HepG2 (cell line): ENCODE data around the gene QDPR. TPM values are rescaled to one million over a fixed set of nuclear protein-coding genes. Genes with fewer than 3 reads are reported as not detected.

Experiments
- ARHGAP35 ChIP-seq: sonication (generic); formaldehyde crosslinking; IDR thresholded peaks from 2 replicates; pipeline ENCODE4 v1.9.0; 2022; ENCODE audit warnings: mild to moderate bottlenecking, inconsistent platforms, moderate library complexity, missing genetic modification reagents, borderline replicate concordance
- EP300 ChIP-seq, 3 experiments: sonication (generic) in 1 of 3; formaldehyde crosslinking in 1 of 3; IDR thresholded peaks; 2 replicates each; pipeline versions ENCODE4 v1.5.1 to v1.6.1; 2011 to 2020; ENCODE audit warnings: low read depth in 2 of 3, low read length in 2 of 3, borderline replicate concordance in 1 of 3, improper control_type of control experiment in 1 of 3, mild to moderate bottlenecking in 1 of 3, missing genetic modification reagents in 1 of 3, moderate library complexity in 1 of 3
- FOXP1 ChIP-seq, 2 experiments: fragments of 450-650 bp in 1 of 2; IDR thresholded peaks; 2 replicates each; pipeline ENCODE4 v1.6.1; 2017 to 2018; ENCODE audit warnings: antibody characterized with exemption in 1 of 2
- GATAD2A ChIP-seq: IDR thresholded peaks from 2 replicates; pipeline ENCODE4 v1.6.1; 2016
- HMG20A ChIP-seq: IDR thresholded peaks from 2 replicates; pipeline ENCODE4 v1.6.1; 2016; ENCODE audit warnings: borderline replicate concordance
- HOXA7 ChIP-seq: sonication (generic); formaldehyde crosslinking; IDR thresholded peaks from 2 replicates; pipeline ENCODE4 v1.8.1; 2022; ENCODE audit warnings: mild to moderate bottlenecking, missing genetic modification reagents, moderate library complexity
- JARID2 ChIP-seq: sonication (generic); formaldehyde crosslinking; IDR thresholded peaks from 2 replicates; pipeline ENCODE4 v1.8.1; 2023; ENCODE audit warnings: missing genetic modification reagents, inconsistent platforms; ENCODE audit not compliant: insufficient replicate concordance
- KDM3A ChIP-seq: IDR thresholded peaks from 2 replicates; pipeline ENCODE4 v1.6.1; 2018; ENCODE audit warnings: low read depth, missing compliant biosample characterization
- MAFF ChIP-seq: IDR thresholded peaks from 2 replicates; pipeline ENCODE4 v1.6.1; 2011; ENCODE audit warnings: low read depth, low read length, improper control_type of control experiment
- SMYD3 ChIP-seq: sonication (generic); formaldehyde crosslinking; IDR thresholded peaks from 2 replicates; pipeline ENCODE4 v1.8.1; 2023; ENCODE audit warnings: mild to moderate bottlenecking, missing genetic modification reagents
- TCF7 ChIP-seq: sonication (generic); IDR thresholded peaks from 2 replicates; pipeline ENCODE4 v1.6.1; 2016; ENCODE audit warnings: antibody characterized with exemption, low read depth
- TMF1 ChIP-seq: sonication (generic); formaldehyde crosslinking; IDR thresholded peaks from 2 replicates; pipeline ENCODE4 v1.8.1; 2022; ENCODE audit warnings: low read depth, missing genetic modification reagents
- YY1 ChIP-seq: IDR thresholded peaks from 2 replicates; pipeline ENCODE4 v1.6.1; 2011; ENCODE audit warnings: low read length, low read depth, moderate library complexity, mild to moderate bottlenecking; ENCODE audit not compliant: insufficient read depth, insufficient replicate concordance
- ZNF143 ChIP-seq: sonication (generic); formaldehyde crosslinking; IDR thresholded peaks from 2 replicates; pipeline ENCODE4 v1.4.0; 2020; ENCODE audit warnings: missing genetic modification reagents
- ZNF230 ChIP-seq: sonication (generic); formaldehyde crosslinking; IDR thresholded peaks from 2 replicates; pipeline ENCODE4 v1.4.0; 2020; ENCODE audit warnings: mild to moderate bottlenecking, missing genetic modification reagents
- ZNF569 ChIP-seq: sonication (generic); formaldehyde crosslinking; IDR thresholded peaks from 2 replicates; pipeline ENCODE4 v1.5.0; 2020; ENCODE audit warnings: mild to moderate bottlenecking, missing genetic modification reagents, moderate library complexity, borderline replicate concordance
- ZSCAN31 ChIP-seq: sonication (generic); formaldehyde crosslinking; IDR thresholded peaks from 2 replicates; pipeline ENCODE4 v1.5.0; 2020; ENCODE audit warnings: low read depth, mild to moderate bottlenecking, missing genetic modification reagents
- polyA plus RNA-seq, 8 experiments: library from polyadenylated mRNA; depleted of rRNA in 3 of 8; stranded (reverse) in 7 of 8; unstranded in 1 of 8; fragments of >200 nt; fragmentation: Illumina TruSeq in 4 of 8; extraction: Trizol in 4 of 8; gene quantifications; 2 replicates each; pipeline versions ENCODE4 v1.2.1 to v1.2.3, GENCODE V29; 2011 to 2016; ENCODE audit warnings: low read depth in 4 of 8, missing spikeins in 1 of 8, mixed read lengths in 1 of 8; ENCODE audit not compliant: insufficient read depth in 1 of 8
- total RNA-seq, 5 experiments: library from RNA; depleted of rRNA; stranded (reverse); fragments of >200 nt; fragmentation: Illumina TruSeq; extraction: Trizol; gene quantifications; 2 replicates each; pipeline ENCODE4 v1.2.3, GENCODE V29; 2016; ENCODE audit warnings: low read depth in 1 of 5
- TF ChIP-seq, protein P1 (sequence below): sonication (generic); formaldehyde crosslinking; IDR thresholded peaks from 2 replicates; pipeline ENCODE4 v1.5.1; 2020; ENCODE audit warnings: mild to moderate bottlenecking, missing genetic modification reagents
- TF ChIP-seq, protein P2 (sequence below): IDR thresholded peaks from 2 replicates; pipeline ENCODE4 v1.4.0; 2020; ENCODE audit warnings: mild to moderate bottlenecking, missing genetic modification reagents
- TF ChIP-seq, protein P3 (sequence below): IDR thresholded peaks from 2 replicates; pipeline ENCODE4 v1.6.1; 2012; ENCODE audit warnings: inconsistent platforms
- TF ChIP-seq, protein P4 (sequence below): sonication (generic); formaldehyde crosslinking; IDR thresholded peaks from 2 replicates; pipeline ENCODE4 v1.8.1; 2023; ENCODE audit warnings: mild to moderate bottlenecking, missing genetic modification reagents

Gene QDPR
- total and polyA plus RNA-seq, 2 of the 13 experiments (the other 11 are each of a cell fraction or from before 2014, with no cell fraction given), result 9.9 to 95.5 TPM

DNA sequence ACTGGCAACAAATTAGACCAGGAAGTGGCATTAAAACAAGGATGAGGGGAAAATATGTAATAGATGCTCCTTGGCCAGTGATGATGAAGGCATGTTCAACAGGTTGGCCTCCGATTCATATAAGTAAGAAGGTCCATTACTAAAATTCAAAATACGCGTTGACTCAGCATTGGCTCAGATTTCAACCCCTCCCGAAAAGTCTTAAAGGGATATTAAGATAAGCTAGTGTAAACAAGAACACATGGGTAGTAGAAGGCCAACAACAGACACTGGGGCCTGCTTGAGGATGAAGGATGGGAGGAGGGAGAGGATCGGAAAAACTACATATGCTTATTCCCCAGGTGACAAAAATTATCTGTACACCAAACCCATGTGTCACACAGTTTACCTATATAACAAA is 46.0 kb upstream of the QDPR start (continued):
- no peak for TF ChIP-seq JARID2 (CRISPR knock-in tag)
- no peak for TF ChIP-seq ZNF230 (CRISPR knock-in tag)
- TF ChIP-seq SMYD3 (CRISPR knock-in tag), result no peak
- TF ChIP-seq TMF1, result no peak
- TF ChIP-seq ZNF143 (CRISPR knock-in tag), result no peak
- TF ChIP-seq KDM3A (CRISPR knock-in tag), result no peak
- TF ChIP-seq EP300 (IDR thresholded peaks at IDR 0.05; ENCODE audit: low read depth in 2 of 2, low read length in 2 of 2), result peak in 1 of 2 experiments; percentile 50; a peak in 1 of 4 replicates
- no peak for TF ChIP-seq EP300 (CRISPR knock-in tag; IDR thresholded peaks at IDR 0.05; ENCODE audit: borderline replicate concordance)
- TF ChIP-seq ZNF569, result no peak
- peak; percentile 38; the same call in 1 of the 2 replicates for TF ChIP-seq HMG20A (CRISPR knock-in tag)
- 0 out of 2 replicates have a peak, but pooled peaks have one; percentile 11 for TF ChIP-seq TCF7
- no peak for TF ChIP-seq ZSCAN31 (CRISPR knock-in tag)
- TF ChIP-seq, protein P1, sequence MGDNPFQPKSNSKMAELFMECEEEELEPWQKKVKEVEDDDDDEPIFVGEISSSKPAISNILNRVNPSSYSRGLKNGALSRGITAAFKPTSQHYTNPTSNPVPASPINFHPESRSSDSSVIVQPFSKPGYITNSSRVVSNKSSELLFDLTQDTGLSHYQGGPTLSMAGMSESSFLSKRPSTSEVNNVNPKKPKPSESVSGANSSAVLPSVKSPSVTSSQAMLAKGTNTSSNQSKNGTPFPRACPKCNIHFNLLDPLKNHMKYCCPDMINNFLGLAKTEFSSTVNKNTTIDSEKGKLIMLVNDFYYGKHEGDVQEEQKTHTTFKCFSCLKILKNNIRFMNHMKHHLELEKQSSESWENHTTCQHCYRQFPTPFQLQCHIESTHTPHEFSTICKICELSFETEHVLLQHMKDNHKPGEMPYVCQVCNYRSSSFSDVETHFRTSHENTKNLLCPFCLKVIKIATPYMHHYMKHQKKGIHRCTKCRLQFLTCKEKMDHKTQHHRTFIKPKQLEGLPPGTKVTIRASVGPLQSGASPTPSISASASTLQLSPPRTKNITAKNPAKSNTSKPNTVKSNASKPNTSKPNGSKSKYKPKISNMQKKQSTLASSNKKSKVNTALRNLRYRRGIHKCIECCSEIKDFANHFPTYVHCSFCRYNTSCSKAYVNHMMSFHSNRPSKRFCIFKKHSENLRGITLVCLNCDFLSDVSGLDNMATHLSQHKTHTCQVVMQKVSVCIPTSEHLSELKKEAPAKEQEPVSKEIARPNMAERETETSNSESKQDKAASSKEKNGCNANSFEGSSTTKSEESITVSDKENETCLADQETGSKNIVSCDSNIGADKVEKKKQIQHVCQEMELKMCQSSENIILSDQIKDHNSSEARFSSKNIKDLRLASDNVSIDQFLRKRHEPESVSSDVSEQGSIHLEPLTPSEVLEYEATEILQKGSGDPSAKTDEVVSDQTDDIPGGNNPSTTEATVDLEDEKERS (CRISPR knock-in tag), result no peak
- TF ChIP-seq, protein P2, sequence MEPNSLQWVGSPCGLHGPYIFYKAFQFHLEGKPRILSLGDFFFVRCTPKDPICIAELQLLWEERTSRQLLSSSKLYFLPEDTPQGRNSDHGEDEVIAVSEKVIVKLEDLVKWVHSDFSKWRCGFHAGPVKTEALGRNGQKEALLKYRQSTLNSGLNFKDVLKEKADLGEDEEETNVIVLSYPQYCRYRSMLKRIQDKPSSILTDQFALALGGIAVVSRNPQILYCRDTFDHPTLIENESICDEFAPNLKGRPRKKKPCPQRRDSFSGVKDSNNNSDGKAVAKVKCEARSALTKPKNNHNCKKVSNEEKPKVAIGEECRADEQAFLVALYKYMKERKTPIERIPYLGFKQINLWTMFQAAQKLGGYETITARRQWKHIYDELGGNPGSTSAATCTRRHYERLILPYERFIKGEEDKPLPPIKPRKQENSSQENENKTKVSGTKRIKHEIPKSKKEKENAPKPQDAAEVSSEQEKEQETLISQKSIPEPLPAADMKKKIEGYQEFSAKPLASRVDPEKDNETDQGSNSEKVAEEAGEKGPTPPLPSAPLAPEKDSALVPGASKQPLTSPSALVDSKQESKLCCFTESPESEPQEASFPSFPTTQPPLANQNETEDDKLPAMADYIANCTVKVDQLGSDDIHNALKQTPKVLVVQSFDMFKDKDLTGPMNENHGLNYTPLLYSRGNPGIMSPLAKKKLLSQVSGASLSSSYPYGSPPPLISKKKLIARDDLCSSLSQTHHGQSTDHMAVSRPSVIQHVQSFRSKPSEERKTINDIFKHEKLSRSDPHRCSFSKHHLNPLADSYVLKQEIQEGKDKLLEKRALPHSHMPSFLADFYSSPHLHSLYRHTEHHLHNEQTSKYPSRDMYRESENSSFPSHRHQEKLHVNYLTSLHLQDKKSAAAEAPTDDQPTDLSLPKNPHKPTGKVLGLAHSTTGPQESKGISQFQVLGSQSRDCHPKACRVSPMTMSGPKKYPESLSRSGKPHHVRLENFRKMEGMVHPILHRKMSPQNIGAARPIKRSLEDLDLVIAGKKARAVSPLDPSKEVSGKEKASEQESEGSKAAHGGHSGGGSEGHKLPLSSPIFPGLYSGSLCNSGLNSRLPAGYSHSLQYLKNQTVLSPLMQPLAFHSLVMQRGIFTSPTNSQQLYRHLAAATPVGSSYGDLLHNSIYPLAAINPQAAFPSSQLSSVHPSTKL (CRISPR knock-in tag), result 0 out of 2 replicates have a peak, but pooled peaks have one; percentile 55
- TF ChIP-seq YY1, result no peak
- TF ChIP-seq MAFF, result 0 out of 2 replicates have a peak, but pooled peaks have one; percentile 13
- no peak for TF ChIP-seq HOXA7 (CRISPR knock-in tag)
- TF ChIP-seq FOXP1 (IDR thresholded peaks at IDR 0.05), result no peak
- TF ChIP-seq FOXP1 (CRISPR knock-in tag; IDR thresholded peaks at IDR 0.05), result peak; percentile 37; the same call in 1 of the 2 replicates
- TF ChIP-seq, protein P3, sequence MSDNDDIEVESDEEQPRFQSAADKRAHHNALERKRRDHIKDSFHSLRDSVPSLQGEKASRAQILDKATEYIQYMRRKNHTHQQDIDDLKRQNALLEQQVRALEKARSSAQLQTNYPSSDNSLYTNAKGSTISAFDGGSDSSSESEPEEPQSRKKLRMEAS, result peak; percentile 39; the same call in 1 of the 2 replicates
- no peak for TF ChIP-seq ARHGAP35 (CRISPR knock-in tag)
- TF ChIP-seq GATAD2A (CRISPR knock-in tag), result peak; percentile 78
- TF ChIP-seq, protein P4, sequence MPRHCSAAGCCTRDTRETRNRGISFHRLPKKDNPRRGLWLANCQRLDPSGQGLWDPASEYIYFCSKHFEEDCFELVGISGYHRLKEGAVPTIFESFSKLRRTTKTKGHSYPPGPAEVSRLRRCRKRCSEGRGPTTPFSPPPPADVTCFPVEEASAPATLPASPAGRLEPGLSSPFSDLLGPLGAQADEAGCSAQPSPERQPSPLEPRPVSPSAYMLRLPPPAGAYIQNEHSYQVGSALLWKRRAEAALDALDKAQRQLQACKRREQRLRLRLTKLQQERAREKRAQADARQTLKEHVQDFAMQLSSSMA (CRISPR knock-in tag), result no peak
